Panc1 (cell line): Measurements from ENCODE around the gene POFUT2. TPM values are rescaled to one million over a fixed set of nuclear protein-coding genes. Genes with fewer than 3 reads are reported as not detected.

ENCODE experiments used
- ATAC-seq: fragments of 200-7000 bp; cut with Tn5 transposase; 2 replicates; pipeline ENCODE4 v1.9.1; 2020; ENCODE audit warnings: mild to moderate bottlenecking, moderate library complexity
- BruUV-seq: library from RNA; stranded (reverse); fragments of 400-500 nt; replicated peaks from 2 replicates; lab custom pipeline; 2021; lab: Mats Ljungman, UMichigan
- CTCF ChIA-PET: fragments of 300-600 bp; sonication (Branson Sonifier 250); formaldehyde crosslinking; loops from one replicate; lab custom pipeline; 2022; ENCODE audit warnings: antibody characterized with exemption; lab: Charles Lee
- POLR2A ChIA-PET: fragments of 300-600 bp; sonication (Branson Sonifier 250); formaldehyde crosslinking; loops from one replicate; lab custom pipeline; 2022; ENCODE audit warnings: antibody characterized with exemption; lab: Charles Lee
- DNase-seq: peaks from one replicate; pipeline ENCODE4 v3.0.0-alpha.2; 2010; ENCODE audit warnings: low read depth, low spot score
- H3K27ac ChIP-seq: 2 replicates; pipeline ENCODE4 v1.5.1; 2011; ENCODE audit warnings: mild to moderate bottlenecking, low read length, inconsistent platforms
- H3K27me3 ChIP-seq: fragments of 200-500 bp; sonication (Bioruptor generic); 2 replicates; pipeline ENCODE4 v1.6.0; 2014; ENCODE audit warnings: low read length, inconsistent platforms; ENCODE audit not compliant: control insufficient read depth, insufficient read depth
- H3K36me3 ChIP-seq: fragments of 200-500 bp; sonication (Bioruptor generic); 2 replicates; pipeline ENCODE4 v1.5.1; 2014; ENCODE audit warnings: inconsistent platforms, mild to moderate bottlenecking, low read length, moderate library complexity; ENCODE audit not compliant: control insufficient read depth, insufficient read depth
- H3K4me1 ChIP-seq: 2 replicates; pipeline ENCODE4 v1.5.1; 2011; ENCODE audit warnings: inconsistent platforms, mild to moderate bottlenecking, low read length, moderate library complexity; ENCODE audit not compliant: control insufficient read depth, insufficient read depth
- H3K4me3 ChIP-seq, 2 experiments: 2 replicates each; pipeline ENCODE4 v1.5.1; 2011 to 2012; ENCODE audit warnings: low read depth in 2 of 2, low read length in 2 of 2, mild to moderate bottlenecking in 2 of 2, inconsistent platforms in 1 of 2, moderate library complexity in 1 of 2
- H3K9me3 ChIP-seq: fragments of 200-500 bp; sonication (Bioruptor generic); 2 replicates; pipeline ENCODE4 v1.5.1; 2014; ENCODE audit warnings: low read depth, mild to moderate bottlenecking, inconsistent platforms, low read length, moderate library complexity; ENCODE audit not compliant: control insufficient read depth, insufficient read depth
- CTCF ChIP-seq: fragments of 450-650 bp; IDR thresholded peaks from 2 replicates; pipeline ENCODE4 v1.5.1; 2017; ENCODE audit warnings: mild to moderate bottlenecking
- POLR2AphosphoS5 ChIP-seq: IDR thresholded peaks from 2 replicates; pipeline ENCODE4 v1.6.1; 2012; ENCODE audit warnings: mild to moderate bottlenecking, low read depth, low read length, moderate library complexity
- REST ChIP-seq, 2 experiments: IDR thresholded peaks; 2 replicates each; pipeline ENCODE4 v1.6.1; 2011 to 2012; ENCODE audit warnings: low read depth in 2 of 2, control low read depth in 1 of 2, low read length in 1 of 2, mild to moderate bottlenecking in 1 of 2, moderate library complexity in 1 of 2; ENCODE audit not compliant: insufficient read depth in 1 of 2
- SIN3A ChIP-seq: IDR thresholded peaks from 2 replicates; pipeline ENCODE4 v1.6.1; 2012; ENCODE audit warnings: low read depth, mild to moderate bottlenecking, low read length, moderate library complexity, borderline replicate concordance; ENCODE audit not compliant: insufficient read depth
- TCF7L2 ChIP-seq: IDR thresholded peaks from 2 replicates; pipeline ENCODE4 v1.6.1; 2011; ENCODE audit warnings: mild to moderate bottlenecking, low read depth, low read length, inconsistent platforms
- in situ Hi-C: cut with HindIII; loops from 2 replicates; pipeline ENCODE4 v1.10.0; 2016; ENCODE audit warnings: low sequenced_read_pairs, low pct_unique_long_range_greater_than_20kb
- intact Hi-C: fragments of 100-400 bp; cut with micrococcal nuclease; formaldehyde crosslinking; loops from one replicate; pipeline ENCODE4 v1.10.0; 2022; ENCODE audit not compliant: unreplicated experiment
- total RNA-seq: library from RNA; stranded (reverse); gene quantifications from one replicate; pipeline ENCODE4 v1.2.1, GENCODE V29; 2021; ENCODE audit not compliant: unreplicated experiment

POFUT2 gene
- total RNA-seq, 1 experiment from 2014 or later = 59.6 TPM

GRCh38 chr21:45265721-45266517, 21.8 kb downstream of the POFUT2 start:
- TF ChIP-seq POLR2AphosphoS5 (no peak), CTCF (no peak), TCF7L2 (no peak), SIN3A (no peak), REST (IDR thresholded peaks at IDR 0.05; ENCODE audit: insufficient read depth in 1 of 2, low read depth in 2 of 2, low read length in 1 of 2) (no peak)
- ATAC-seq (no peak), DNase-seq (no peak)
- intact Hi-C loops (no loop called here), in situ Hi-C loops (no loop called here)
- Histone ChIP-seq H3K9me3 (no peaks in the 10 kb centered on the region), H3K4me3 (no peak overlapping the region), H3K27me3 (no peaks in the 10 kb centered on the region), H3K4me1 (no peaks in the 10 kb centered on the region), H3K27ac (no peak overlapping the region), H3K36me3 (no peaks in the 10 kb centered on the region; the same call in 1 of the 2 replicates)
- CTCF ChIA-PET = no interaction called here
- POLR2A ChIA-PET = no interaction called here
- BruUV-seq = no TSS peak

- no peaks in the 10 kb centered on the region for H3K27me3 ChIP-seq
- DNase-seq (no peak), ATAC-seq (no peak)
- ChIA-PET CTCF (no interaction called here), POLR2A (no interaction called here)
- TF ChIP-seq SIN3A (no peak), POLR2AphosphoS5 (no peak), TCF7L2 (no peak), CTCF (no peak), REST (IDR thresholded peaks at IDR 0.05; ENCODE audit: insufficient read depth in 1 of 2, low read depth in 2 of 2, low read length in 1 of 2) (no peak)
- BruUV-seq = no TSS peak
- intact Hi-C loops = no loop called here
- H3K9me3 ChIP-seq = no peaks in the 10 kb centered on the region
- H3K4me1 ChIP-seq = no peaks in the 10 kb centered on the region
- H3K36me3 ChIP-seq = no peaks in the 10 kb centered on the region
- in situ Hi-C loops = no loop called here
- no peak overlapping the region for H3K27ac ChIP-seq
- no peak overlapping the region for H3K4me3 ChIP-seq
These were observed 22.7 kb downstream of the POFUT2 start for GRCh38 chr21:45264912-45265515.
